Fibroblast of the aortic adventitia (primary cell): Measurements from ENCODE around the gene TRMT1. TPM values are rescaled to one million over a fixed set of nuclear protein-coding genes. Genes with fewer than 3 reads are reported as not detected.
"Not testable (repeated sequence)": the region's sequence is repeated elsewhere in the genome, so short reads cannot be mapped to it uniquely, and the experiment has no call there.

Experiments
- DNase-seq: peaks from one replicate; pipeline ENCODE4 v3.0.0-alpha.2; 2010; ENCODE audit warnings: low read depth
- H3K4me3 ChIP-seq: 2 replicates; pipeline ENCODE4 v1.5.1; 2011; ENCODE audit warnings: low read depth, mild to moderate bottlenecking, control low read depth, low read length, moderate library complexity
- total RNA-seq: library from RNA; depleted of rRNA; stranded (reverse); fragments of >200 nt; gene quantifications from 2 replicates; pipeline ENCODE4 v1.2.3, GENCODE V29; 2012; ENCODE audit warnings: low replicate concordance
- TF ChIP-seq, protein P1 (sequence below): IDR thresholded peaks from 2 replicates; pipeline ENCODE4 v1.5.1; 2011; ENCODE audit warnings: mild to moderate bottlenecking, low read length, control low read depth, inconsistent platforms; ENCODE audit not compliant: insufficient read depth

The TRMT1 gene
- total RNA-seq, result 19.2 and 23.9 TPM in 2 replicates

DNA sequence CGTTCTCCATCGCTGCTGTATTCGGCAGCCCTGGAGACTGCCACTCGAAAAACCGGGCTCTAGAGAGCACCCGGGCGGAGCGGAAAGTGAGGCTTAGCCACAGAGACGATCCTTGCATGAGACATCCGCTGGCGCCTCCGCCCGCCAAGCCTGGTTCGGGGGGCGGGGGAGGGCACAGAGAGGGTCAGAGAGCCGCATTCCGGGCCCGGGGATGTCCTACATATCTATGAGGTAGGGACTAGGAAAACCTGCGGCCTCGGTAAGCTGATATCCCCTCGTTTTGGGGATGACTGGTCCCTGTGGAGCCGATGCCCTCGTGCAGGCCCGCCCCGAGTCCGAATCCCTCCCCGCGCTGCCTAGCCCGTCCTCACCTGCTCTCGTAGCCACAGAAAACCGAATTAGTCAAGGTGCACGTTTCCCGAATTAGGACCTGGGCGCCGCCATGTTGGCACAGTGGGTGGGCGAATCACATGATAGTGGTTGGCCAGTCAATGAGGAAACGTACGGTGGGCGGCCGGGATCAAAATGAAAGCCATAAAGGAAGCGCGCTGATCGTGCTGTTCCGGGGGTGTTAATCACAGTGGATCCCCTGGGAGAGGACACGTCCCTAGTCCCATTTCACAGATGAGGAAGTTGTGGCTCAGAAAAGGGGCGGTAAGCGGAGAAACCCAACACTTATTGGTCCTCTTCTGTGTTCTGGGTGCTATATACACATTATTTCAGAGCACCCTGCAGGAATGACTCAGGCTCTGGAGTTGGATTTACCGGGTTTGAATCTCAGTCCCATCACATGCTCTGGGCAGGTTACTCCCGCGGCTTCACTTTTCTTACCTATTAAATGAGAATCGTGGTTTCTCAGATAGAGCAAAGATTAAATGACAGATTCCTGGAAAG, at the start of gene TRMT1:
Gene TRMT1 (minus strand): TSS at position 459 of the 894 bp plus-strand sequence. CDS start 341 bp downstream, at position 118.
- TF ChIP-seq, protein P1, sequence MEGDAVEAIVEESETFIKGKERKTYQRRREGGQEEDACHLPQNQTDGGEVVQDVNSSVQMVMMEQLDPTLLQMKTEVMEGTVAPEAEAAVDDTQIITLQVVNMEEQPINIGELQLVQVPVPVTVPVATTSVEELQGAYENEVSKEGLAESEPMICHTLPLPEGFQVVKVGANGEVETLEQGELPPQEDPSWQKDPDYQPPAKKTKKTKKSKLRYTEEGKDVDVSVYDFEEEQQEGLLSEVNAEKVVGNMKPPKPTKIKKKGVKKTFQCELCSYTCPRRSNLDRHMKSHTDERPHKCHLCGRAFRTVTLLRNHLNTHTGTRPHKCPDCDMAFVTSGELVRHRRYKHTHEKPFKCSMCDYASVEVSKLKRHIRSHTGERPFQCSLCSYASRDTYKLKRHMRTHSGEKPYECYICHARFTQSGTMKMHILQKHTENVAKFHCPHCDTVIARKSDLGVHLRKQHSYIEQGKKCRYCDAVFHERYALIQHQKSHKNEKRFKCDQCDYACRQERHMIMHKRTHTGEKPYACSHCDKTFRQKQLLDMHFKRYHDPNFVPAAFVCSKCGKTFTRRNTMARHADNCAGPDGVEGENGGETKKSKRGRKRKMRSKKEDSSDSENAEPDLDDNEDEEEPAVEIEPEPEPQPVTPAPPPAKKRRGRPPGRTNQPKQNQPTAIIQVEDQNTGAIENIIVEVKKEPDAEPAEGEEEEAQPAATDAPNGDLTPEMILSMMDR, result no peak
- H3K4me3 ChIP-seq, result peak within 1 kb of the TSS; percentile 96
- peak; percentile 94 for DNase-seq

DNA sequence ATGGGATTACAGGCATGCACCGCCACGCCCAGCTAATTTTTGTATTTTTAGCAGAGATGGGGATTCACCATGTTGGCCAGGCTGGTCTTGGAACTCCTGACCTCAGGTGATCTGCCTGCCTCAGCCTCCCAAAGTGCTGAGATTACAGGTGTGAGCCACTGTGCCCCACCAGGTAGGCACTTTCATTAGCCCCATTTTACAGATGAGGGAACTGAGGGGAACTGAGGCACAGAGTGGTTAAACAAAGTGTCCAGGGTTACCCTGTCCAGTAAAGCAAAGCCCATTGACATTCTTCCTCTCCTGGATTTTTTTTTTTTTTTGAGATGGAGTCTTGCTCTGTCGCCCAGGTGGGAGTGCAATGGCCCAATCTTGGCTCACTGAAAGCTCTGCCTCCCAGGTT, 49.6 kb upstream of the TRMT1 start:
- H3K4me3 ChIP-seq, DNase-seq: not testable (repeated sequence)

- TF ChIP-seq, protein P1, result no peak
- no peak for DNase-seq
- no peak overlapping the region for H3K4me3 ChIP-seq
Observed at GRCh38 chr19:13165162-13165997, 48.8 kb upstream of the TRMT1 start.

DNA sequence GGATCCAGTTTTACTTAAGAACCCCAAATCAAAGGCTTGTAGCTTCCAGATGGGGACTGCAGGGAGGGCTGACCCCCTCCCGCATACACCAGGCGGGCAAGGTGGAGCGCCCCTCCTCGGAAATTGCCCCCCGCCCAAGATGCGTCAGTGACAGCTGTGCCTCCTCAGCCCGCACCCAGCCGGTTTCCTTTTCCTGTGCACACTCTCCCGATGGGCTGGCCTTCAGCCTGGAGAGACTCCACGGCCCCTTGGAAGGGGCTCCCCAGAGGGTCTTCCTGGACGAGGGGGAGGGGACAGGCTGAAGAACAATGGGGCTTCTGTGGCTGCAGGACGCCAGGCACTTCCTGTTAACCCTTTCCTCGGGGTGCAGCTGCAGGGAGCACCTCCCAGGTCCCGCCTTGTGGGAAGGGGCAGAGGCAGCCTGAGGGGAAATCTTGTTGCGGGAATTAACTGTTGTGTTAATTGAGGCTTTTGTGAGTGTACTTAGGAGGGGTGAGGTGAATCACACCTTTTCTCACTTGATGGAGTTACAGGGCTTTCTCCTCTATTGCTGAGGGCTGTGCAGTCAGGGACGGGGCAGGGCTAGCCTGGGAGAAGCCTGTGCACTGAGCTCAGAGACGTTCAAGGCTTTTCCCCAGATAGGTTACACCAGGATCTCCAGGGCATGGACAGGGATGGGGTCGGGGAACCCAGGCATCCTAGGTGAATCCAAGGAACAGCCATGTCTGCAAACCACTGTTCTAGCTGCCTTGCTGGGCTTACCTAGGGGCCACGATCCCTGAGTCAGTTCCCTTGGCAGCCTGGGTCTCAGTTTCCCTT, 48.0 kb upstream of the TRMT1 start:
- TF ChIP-seq, protein P1, result no peak
- peak; percentile 45 for DNase-seq
- peak overlapping the region; percentile 22 for H3K4me3 ChIP-seq

- TF ChIP-seq, protein P1, result no peak
- peak; percentile 81 for DNase-seq
- peak overlapping the region; percentile 41 for H3K4me3 ChIP-seq
Observed at GRCh38 chr19:13163609-13164342, 47.2 kb upstream of the TRMT1 start.

- TF ChIP-seq, protein P1, result no peak
- peak; percentile 99 for DNase-seq
- peak overlapping the region; percentile 44 for H3K4me3 ChIP-seq
Observed at GRCh38 chr19:13162724-13163608, 46.4 kb upstream of the TRMT1 start.
